Measurements from ENCODE around the gene CDH26.

CDH26 gene

GRCh38 chr20:59958123-59958522, at the start of gene CDH26:
Gene CDH26 (plus strand): TSS chr20:59958423. CDS start chr20:59958727, 304 bp downstream.
- TF ChIP-seq CTCF (IDR thresholded peaks at IDR 0.05; ENCODE audit: low read depth, low read length), result no peak
- DNase-seq (ENCODE audit: extremely low read depth, low read depth), result no peak

GRCh38 chr20:59908855-59909254, 49.4 kb upstream of the CDH26 start:
- no peak for DNase-seq (ENCODE audit: extremely low read depth, low read depth)
- no peak for TF ChIP-seq CTCF (IDR thresholded peaks at IDR 0.05; ENCODE audit: low read depth, low read length)

GRCh38 chr20:59911041-59911440, 47.2 kb upstream of the CDH26 start:
- DNase-seq (ENCODE audit: extremely low read depth, low read depth), result no peak
- TF ChIP-seq CTCF (IDR thresholded peaks at IDR 0.05; ENCODE audit: low read depth, low read length), result no peak

GRCh38 chr20:59912609-59913008, 45.6 kb upstream of the CDH26 start:
- no peak for TF ChIP-seq CTCF (IDR thresholded peaks at IDR 0.05; ENCODE audit: low read depth, low read length)

GRCh38 chr20:59920944-59921343, 37.3 kb upstream of the CDH26 start:
- TF ChIP-seq CTCF (IDR thresholded peaks at IDR 0.05; ENCODE audit: low read depth, low read length), result no peak
- DNase-seq (ENCODE audit: extremely low read depth, low read depth), result no peak

More at GRCh38 chr20:59912609-59913008, 45.6 kb upstream of the CDH26 start:
- no peak for DNase-seq (ENCODE audit: extremely low read depth, low read depth)

- DNase-seq (ENCODE audit: extremely low read depth, low read depth), result no peak
- TF ChIP-seq CTCF (IDR thresholded peaks at IDR 0.05; ENCODE audit: low read depth, low read length), result no peak
These were observed 34.7 kb upstream of the CDH26 start for GRCh38 chr20:59923514-59923913.

GRCh38 chr20:59925359-59925758, 32.9 kb upstream of the CDH26 start:
- no peak for DNase-seq (ENCODE audit: extremely low read depth, low read depth)
- no peak for TF ChIP-seq CTCF (IDR thresholded peaks at IDR 0.05; ENCODE audit: low read depth, low read length)
